GM23338 (cell line): ENCODE results near the gene CERK. TPM values are rescaled to one million over a fixed set of nuclear protein-coding genes. Genes with fewer than 3 reads are reported as not detected.

Experiments
- ATAC-seq: fragments of 200-7000 bp; cut with Tn5 transposase; 3 replicates; pipeline ENCODE4 v1.9.1; 2020
- DNase-seq: peaks from one replicate; pipeline ENCODE4 v3.0.0-alpha.2; 2015; ENCODE audit warnings: low spot score
- H2AFZ ChIP-seq: fragments of 200-600 bp; sonication (generic); 2 replicates; pipeline ENCODE4 v1.8.0; 2016; ENCODE audit warnings: antibody characterized with exemption, mild to moderate bottlenecking, moderate library complexity
- H3F3A ChIP-seq: fragments of 200-600 bp; sonication (generic); replicated peaks from 2 replicates; pipeline ENCODE4 v1.8.0; 2017; ENCODE audit warnings: antibody characterized with exemption, mixed run types, low read depth
- H3K27ac ChIP-seq: fragments of 200-600 bp; sonication (generic); 2 replicates; pipeline ENCODE4 v1.6.1; 2016; ENCODE audit warnings: low read depth
- H3K27me3 ChIP-seq: fragments of 200-600 bp; sonication (generic); 2 replicates; pipeline ENCODE4 v1.8.0; 2016; ENCODE audit warnings: mild to moderate bottlenecking, mixed run types, moderate library complexity; ENCODE audit not compliant: insufficient read depth
- H3K36me3 ChIP-seq: fragments of 200-600 bp; sonication (generic); 2 replicates; pipeline ENCODE4 v1.8.0; 2016; ENCODE audit warnings: mild to moderate bottlenecking; ENCODE audit not compliant: insufficient read depth
- H3K4me1 ChIP-seq: fragments of 200-600 bp; sonication (generic); 2 replicates; pipeline ENCODE4 v1.8.0; 2016; ENCODE audit warnings: mild to moderate bottlenecking, moderate library complexity; ENCODE audit not compliant: insufficient read depth
- H3K4me2 ChIP-seq: fragments of 200-600 bp; sonication (generic); 2 replicates; pipeline ENCODE4 v1.7.1; 2017; ENCODE audit warnings: mixed run types
- H3K4me3 ChIP-seq: fragments of 200-600 bp; sonication (generic); 2 replicates; pipeline ENCODE4 v1.6.1; 2016; ENCODE audit warnings: mixed run types
- H3K79me2 ChIP-seq: fragments of 200-600 bp; sonication (generic); replicated peaks from 2 replicates; pipeline ENCODE4 v1.8.0; 2017; ENCODE audit warnings: mild to moderate bottlenecking; ENCODE audit not compliant: insufficient read depth
- H3K9me2 ChIP-seq: fragments of 200-600 bp; sonication (generic); 2 replicates; pipeline ENCODE4 v1.8.0; 2017; ENCODE audit not compliant: insufficient read depth
- H4K20me1 ChIP-seq: fragments of 200-600 bp; sonication (generic); replicated peaks from 2 replicates; pipeline ENCODE4 v1.8.0; 2017; ENCODE audit warnings: mild to moderate bottlenecking; ENCODE audit not compliant: insufficient read depth
- H3K27ac Mint-ChIP-seq: 2 replicates; pipeline ENCODE4 v1.8.0; 2020; ENCODE audit warnings: inconsistent platforms, mild to moderate bottlenecking, moderate library complexity, mixed read lengths
- H3K27me3 Mint-ChIP-seq: 3 replicates; pipeline ENCODE4 v1.8.0; 2022; ENCODE audit warnings: low read depth, mild to moderate bottlenecking, moderate library complexity, mixed read lengths, inconsistent platforms; ENCODE audit not compliant: insufficient read depth, poor library complexity
- H3K36me3 Mint-ChIP-seq: 3 replicates; pipeline ENCODE4 v1.8.0; 2021; ENCODE audit warnings: low read depth, mild to moderate bottlenecking, inconsistent platforms, moderate library complexity, mixed read lengths
- H3K4me1 Mint-ChIP-seq: 3 replicates; pipeline ENCODE4 v1.8.0; 2020; ENCODE audit warnings: mild to moderate bottlenecking, inconsistent platforms, mixed read lengths
- H3K4me3 Mint-ChIP-seq: 3 replicates; pipeline ENCODE4 v1.8.0; 2021; ENCODE audit warnings: moderate library complexity, mild to moderate bottlenecking, inconsistent platforms, mixed read lengths
- H3K9me3 Mint-ChIP-seq: 3 replicates; pipeline ENCODE4 v1.8.0; 2020; ENCODE audit warnings: moderate library complexity, mild to moderate bottlenecking, inconsistent platforms, mixed read lengths
- CREB1 ChIP-seq: fragments of 250-450 bp; sonication (Bioruptor Pico); IDR thresholded peaks from 2 replicates; pipeline ENCODE4 v1.5.0; 2020; ENCODE audit warnings: low read depth, mild to moderate bottlenecking, moderate library complexity
- EZH2 ChIP-seq: fragments of 200-600 bp; sonication (generic); IDR thresholded peaks from one replicate; pipeline ENCODE4 v1.8.0; 2017; ENCODE audit warnings: antibody characterized with exemption, mild to moderate bottlenecking, low read depth; ENCODE audit not compliant: unreplicated experiment
- EZH2phosphoT487 ChIP-seq: fragments of 200-600 bp; sonication (generic); IDR thresholded peaks from one replicate; pipeline ENCODE4 v1.8.1; 2018; ENCODE audit warnings: antibody characterized with exemption; ENCODE audit not compliant: unreplicated experiment
- JUNB ChIP-seq: IDR thresholded peaks from one replicate; pipeline ENCODE4 v1.6.1; 2016; ENCODE audit warnings: antibody characterized with exemption; ENCODE audit not compliant: unreplicated experiment
- NANOG ChIP-seq: IDR thresholded peaks from 2 replicates; pipeline ENCODE4 v1.6.1; 2016; ENCODE audit warnings: antibody characterized with exemption, borderline replicate concordance
- POLR2AphosphoS5 ChIP-seq: IDR thresholded peaks from 2 replicates; pipeline ENCODE4 v1.6.1; 2016; ENCODE audit warnings: antibody characterized with exemption, low read depth
- STAT1 ChIP-seq: IDR thresholded peaks from one replicate; pipeline ENCODE4 v1.6.1; 2016; ENCODE audit warnings: antibody characterized with exemption; ENCODE audit not compliant: unreplicated experiment
- ZNF114 ChIP-seq: fragments of 250-450 bp; sonication (Bioruptor Pico); IDR thresholded peaks from 2 replicates; pipeline ENCODE4 v1.5.0; 2020; ENCODE audit warnings: mild to moderate bottlenecking, moderate library complexity
- ZNF331 ChIP-seq: fragments of 250-450 bp; sonication (Bioruptor Pico); IDR thresholded peaks from 2 replicates; pipeline ENCODE4 v1.5.0; 2020; ENCODE audit warnings: low read depth, mild to moderate bottlenecking, moderate library complexity
- polyA plus RNA-seq: library from polyadenylated mRNA; unstranded; fragments of >200 nt; fragmentation: Nextera tagmentation; extraction: Ambion mirVana; gene quantifications from 2 replicates; pipeline ENCODE4 v1.2.1, GENCODE V29; 2016
- total RNA-seq: library from RNA; depleted of rRNA; stranded (reverse); fragments of >200 nt; shearing (Covaris generic); gene quantifications from 2 replicates; pipeline ENCODE4 v1.2.3, GENCODE V29; 2014
- TF ChIP-seq, protein P1 (sequence below): IDR thresholded peaks from one replicate; pipeline ENCODE4 v1.6.1; 2018; ENCODE audit warnings: antibody characterized with exemption; ENCODE audit not compliant: unreplicated experiment
- TF ChIP-seq, protein P2 (sequence below), 2 experiments: fragments of 200-600 bp in 1 of 2; sonication (generic) in 1 of 2; conservative IDR thresholded peaks; 2 replicates each; pipeline versions ENCODE4 v1.5.1 to v1.6.1; 2016 to 2017; ENCODE audit warnings: antibody characterized with exemption in 2 of 2, low read depth in 2 of 2, mild to moderate bottlenecking in 2 of 2, moderate library complexity in 1 of 2
- TF ChIP-seq, protein P3 (sequence below): IDR thresholded peaks from 2 replicates; pipeline ENCODE4 v1.6.1; 2016; ENCODE audit warnings: antibody characterized with exemption

Gene CERK
- total and polyA plus RNA-seq, 2 experiments from 2014 or later, result 12.7 to 62.9 TPM

DNA sequence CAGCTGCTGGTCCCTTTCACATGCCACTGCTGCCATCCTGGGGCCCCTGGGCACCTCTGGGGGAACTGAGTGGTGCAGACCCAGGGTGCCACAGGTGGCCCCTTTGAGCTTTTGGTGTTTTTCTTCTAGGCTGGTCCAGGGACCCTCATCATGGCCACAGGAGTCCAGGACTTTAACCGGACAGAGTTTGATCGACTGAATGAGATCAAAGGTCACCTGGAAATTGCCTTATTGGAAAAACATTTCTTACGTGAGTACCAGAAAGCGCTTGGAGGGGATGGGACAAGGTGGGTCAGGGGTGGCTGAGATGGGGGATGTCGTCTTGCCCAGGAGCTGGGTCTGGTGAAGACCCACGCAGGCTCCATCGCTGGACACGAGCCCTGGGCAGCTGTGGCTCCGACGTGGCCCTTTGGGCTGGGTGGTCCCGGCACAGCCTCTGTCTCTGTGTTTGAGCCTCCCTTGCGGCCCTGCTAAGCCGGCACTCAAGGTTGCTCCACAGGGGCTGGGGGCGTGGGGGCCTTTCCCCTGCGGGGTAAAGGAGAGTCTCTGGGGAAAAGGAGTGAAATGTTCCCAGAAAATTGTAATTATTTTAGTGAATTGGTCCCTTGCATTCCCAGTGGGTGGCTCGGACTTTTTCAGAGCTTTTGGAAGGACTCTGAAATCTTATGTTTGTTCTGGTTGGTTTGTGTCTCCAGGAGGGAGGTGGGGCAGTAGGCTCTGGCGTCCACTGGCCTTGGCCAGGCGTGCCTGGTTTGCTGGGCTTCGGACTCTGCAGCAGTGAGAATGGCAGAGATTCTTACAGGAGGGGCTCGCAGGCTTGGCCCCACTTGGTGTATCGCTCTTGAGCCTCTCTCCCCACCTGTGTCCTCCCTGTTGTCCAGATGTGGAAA is 100.1 kb downstream of the CERK start:
- Histone ChIP-seq H4K20me1 (no peaks in the 10 kb centered on the region), H3K36me3 (no peaks in the 10 kb centered on the region), H3K79me2 (no peaks in the 10 kb centered on the region), H3K4me2 (no peak overlapping the region), H3K9me2 (0 out of 2 replicates have a peak, but pooled peaks cover 7% of the 10 kb centered on the region), H3K4me1 (no peaks in the 10 kb centered on the region), H3K27ac (no peak overlapping the region), H3K4me3 (no peak overlapping the region), H3F3A (no peaks in the 10 kb centered on the region), H3K27me3 (no peaks in the 10 kb centered on the region), H2AFZ (no peak overlapping the region)
- Mint-ChIP-seq H3K27me3 (peaks cover 12% of the 10 kb centered on the region), H3K9me3 (peaks cover 3% of the 10 kb centered on the region; the same call in 2 of the 3 replicates), H3K4me1 (peaks cover 23% of the 10 kb centered on the region), H3K27ac (no peak overlapping the region), H3K36me3 (peaks cover 3% of the 10 kb centered on the region; the same call in 2 of the 3 replicates), H3K4me3 (no peak overlapping the region)
- no peak for ATAC-seq
- no peak for DNase-seq
- no peak for TF ChIP-seq ZNF331 (CRISPR knock-in tag)
- no peak for TF ChIP-seq NANOG
- no peak for TF ChIP-seq JUNB
- no peak for TF ChIP-seq ZNF114 (CRISPR knock-in tag)
- no peak for TF ChIP-seq EZH2
- TF ChIP-seq, protein P1, sequence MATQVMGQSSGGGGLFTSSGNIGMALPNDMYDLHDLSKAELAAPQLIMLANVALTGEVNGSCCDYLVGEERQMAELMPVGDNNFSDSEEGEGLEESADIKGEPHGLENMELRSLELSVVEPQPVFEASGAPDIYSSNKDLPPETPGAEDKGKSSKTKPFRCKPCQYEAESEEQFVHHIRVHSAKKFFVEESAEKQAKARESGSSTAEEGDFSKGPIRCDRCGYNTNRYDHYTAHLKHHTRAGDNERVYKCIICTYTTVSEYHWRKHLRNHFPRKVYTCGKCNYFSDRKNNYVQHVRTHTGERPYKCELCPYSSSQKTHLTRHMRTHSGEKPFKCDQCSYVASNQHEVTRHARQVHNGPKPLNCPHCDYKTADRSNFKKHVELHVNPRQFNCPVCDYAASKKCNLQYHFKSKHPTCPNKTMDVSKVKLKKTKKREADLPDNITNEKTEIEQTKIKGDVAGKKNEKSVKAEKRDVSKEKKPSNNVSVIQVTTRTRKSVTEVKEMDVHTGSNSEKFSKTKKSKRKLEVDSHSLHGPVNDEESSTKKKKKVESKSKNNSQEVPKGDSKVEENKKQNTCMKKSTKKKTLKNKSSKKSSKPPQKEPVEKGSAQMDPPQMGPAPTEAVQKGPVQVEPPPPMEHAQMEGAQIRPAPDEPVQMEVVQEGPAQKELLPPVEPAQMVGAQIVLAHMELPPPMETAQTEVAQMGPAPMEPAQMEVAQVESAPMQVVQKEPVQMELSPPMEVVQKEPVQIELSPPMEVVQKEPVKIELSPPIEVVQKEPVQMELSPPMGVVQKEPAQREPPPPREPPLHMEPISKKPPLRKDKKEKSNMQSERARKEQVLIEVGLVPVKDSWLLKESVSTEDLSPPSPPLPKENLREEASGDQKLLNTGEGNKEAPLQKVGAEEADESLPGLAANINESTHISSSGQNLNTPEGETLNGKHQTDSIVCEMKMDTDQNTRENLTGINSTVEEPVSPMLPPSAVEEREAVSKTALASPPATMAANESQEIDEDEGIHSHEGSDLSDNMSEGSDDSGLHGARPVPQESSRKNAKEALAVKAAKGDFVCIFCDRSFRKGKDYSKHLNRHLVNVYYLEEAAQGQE, result no peak

DNA sequence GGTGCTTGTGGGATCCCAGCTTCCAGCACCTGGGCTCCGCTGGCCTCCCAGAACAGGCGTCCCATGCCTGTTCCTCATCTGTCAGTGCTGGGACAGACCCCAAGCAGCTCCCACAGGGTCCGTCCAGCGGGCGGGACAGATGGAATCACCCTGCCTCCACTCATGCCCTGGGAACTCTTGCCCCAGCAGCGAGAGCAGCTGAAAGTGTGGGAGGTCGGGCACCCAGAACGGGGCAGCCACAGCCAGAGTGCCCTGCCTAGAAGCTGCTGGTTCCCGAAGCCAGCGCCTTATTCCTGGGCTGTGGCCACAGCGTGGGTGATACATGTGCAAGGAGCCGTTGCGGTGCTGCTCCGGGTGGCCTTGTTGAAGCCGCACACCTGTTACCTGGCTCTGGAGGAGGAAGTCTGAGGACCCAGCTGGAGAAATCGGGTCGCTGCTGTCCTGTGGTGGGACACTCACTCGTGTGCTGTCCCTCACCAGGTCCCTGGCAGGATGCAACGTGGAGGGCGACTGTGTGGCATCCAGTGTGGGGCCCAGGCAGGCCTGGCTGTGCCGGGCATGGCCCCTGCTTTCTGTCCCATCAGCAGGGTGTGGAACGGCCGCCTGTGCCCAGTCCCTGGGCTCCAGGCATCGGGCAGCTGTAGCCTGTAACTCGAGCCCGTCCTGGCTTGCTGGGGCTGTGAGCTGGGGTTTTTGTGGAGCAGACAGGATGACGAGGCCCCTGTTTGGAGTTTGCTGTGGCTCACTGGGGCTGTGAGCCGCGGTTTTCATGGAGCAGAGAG is 101.6 kb downstream of the CERK start:
- Mint-ChIP-seq H3K9me3 (peaks cover 3% of the 10 kb centered on the region; the same call in 2 of the 3 replicates), H3K27me3 (peaks cover 11% of the 10 kb centered on the region), H3K27ac (peak overlapping the region; percentile 67; the same call in 1 of the 2 replicates), H3K4me3 (no peak overlapping the region), H3K36me3 (no peaks in the 10 kb centered on the region; the same call in 2 of the 3 replicates), H3K4me1 (peaks cover 22% of the 10 kb centered on the region)
- Histone ChIP-seq H3K4me1 (no peaks in the 10 kb centered on the region), H2AFZ (no peak overlapping the region), H3K27me3 (no peaks in the 10 kb centered on the region), H3K36me3 (no peaks in the 10 kb centered on the region), H3K27ac (peak overlapping the region; percentile 45; the same call in 1 of the 2 replicates), H3K9me2 (no peaks in the 10 kb centered on the region), H3K4me3 (no peak overlapping the region), H3K79me2 (no peaks in the 10 kb centered on the region), H3F3A (no peaks in the 10 kb centered on the region), H4K20me1 (no peaks in the 10 kb centered on the region), H3K4me2 (no peak overlapping the region)
- peak; percentile 76 for ATAC-seq
- DNase-seq, result peak; percentile 52
- TF ChIP-seq NANOG, result no peak
- TF ChIP-seq, protein P2, sequence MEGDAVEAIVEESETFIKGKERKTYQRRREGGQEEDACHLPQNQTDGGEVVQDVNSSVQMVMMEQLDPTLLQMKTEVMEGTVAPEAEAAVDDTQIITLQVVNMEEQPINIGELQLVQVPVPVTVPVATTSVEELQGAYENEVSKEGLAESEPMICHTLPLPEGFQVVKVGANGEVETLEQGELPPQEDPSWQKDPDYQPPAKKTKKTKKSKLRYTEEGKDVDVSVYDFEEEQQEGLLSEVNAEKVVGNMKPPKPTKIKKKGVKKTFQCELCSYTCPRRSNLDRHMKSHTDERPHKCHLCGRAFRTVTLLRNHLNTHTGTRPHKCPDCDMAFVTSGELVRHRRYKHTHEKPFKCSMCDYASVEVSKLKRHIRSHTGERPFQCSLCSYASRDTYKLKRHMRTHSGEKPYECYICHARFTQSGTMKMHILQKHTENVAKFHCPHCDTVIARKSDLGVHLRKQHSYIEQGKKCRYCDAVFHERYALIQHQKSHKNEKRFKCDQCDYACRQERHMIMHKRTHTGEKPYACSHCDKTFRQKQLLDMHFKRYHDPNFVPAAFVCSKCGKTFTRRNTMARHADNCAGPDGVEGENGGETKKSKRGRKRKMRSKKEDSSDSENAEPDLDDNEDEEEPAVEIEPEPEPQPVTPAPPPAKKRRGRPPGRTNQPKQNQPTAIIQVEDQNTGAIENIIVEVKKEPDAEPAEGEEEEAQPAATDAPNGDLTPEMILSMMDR (conservative IDR thresholded peaks at IDR 0.05; ENCODE audit: low read depth in 2 of 2), result no peak
- no peak for TF ChIP-seq STAT1
- no peak for TF ChIP-seq JUNB
- no peak for TF ChIP-seq POLR2AphosphoS5
- TF ChIP-seq EZH2phosphoT487, result no peak
- TF ChIP-seq, protein P3, sequence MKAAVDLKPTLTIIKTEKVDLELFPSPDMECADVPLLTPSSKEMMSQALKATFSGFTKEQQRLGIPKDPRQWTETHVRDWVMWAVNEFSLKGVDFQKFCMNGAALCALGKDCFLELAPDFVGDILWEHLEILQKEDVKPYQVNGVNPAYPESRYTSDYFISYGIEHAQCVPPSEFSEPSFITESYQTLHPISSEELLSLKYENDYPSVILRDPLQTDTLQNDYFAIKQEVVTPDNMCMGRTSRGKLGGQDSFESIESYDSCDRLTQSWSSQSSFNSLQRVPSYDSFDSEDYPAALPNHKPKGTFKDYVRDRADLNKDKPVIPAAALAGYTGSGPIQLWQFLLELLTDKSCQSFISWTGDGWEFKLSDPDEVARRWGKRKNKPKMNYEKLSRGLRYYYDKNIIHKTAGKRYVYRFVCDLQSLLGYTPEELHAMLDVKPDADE, result no peak
- TF ChIP-seq CREB1 (CRISPR knock-in tag), result no peak
